HepG2 (cell line): Measurements from ENCODE around the gene GNG12. TPM values are rescaled to one million over a fixed set of nuclear protein-coding genes. Genes with fewer than 3 reads are reported as not detected.

Experiments
- ATAC-seq: fragments of 200-7000 bp; cut with Tn5 transposase; 3 replicates; pipeline ENCODE4 v1.9.1; 2020; ENCODE audit warnings: mild to moderate bottlenecking, moderate library complexity
- BruUV-seq: library from RNA; stranded (reverse); fragments of 400-500 nt; replicated peaks from 2 replicates; lab custom pipeline; 2021; lab: Mats Ljungman, UMichigan
- CTCF ChIA-PET: fragments of 300-600 bp; formaldehyde crosslinking; extraction: SDS; loops from one replicate; lab custom pipeline; 2021; ENCODE audit warnings: low total read pairs, inconsistent platforms, low intra/inter-chr PET ratio; lab: Yijun Ruan, JAX
- POLR2A ChIA-PET: fragments of 350-600 bp; sonication (Branson Sonifier 250); formaldehyde crosslinking; loops from one replicate; lab custom pipeline; 2020; ENCODE audit warnings: antibody characterized with exemption, inconsistent platforms; lab: Yijun Ruan, JAX
- DNase-seq: peaks from one replicate; pipeline ENCODE4 v3.0.0-alpha.2; 2015; ENCODE audit warnings: low spot score
- FAIRE-seq: peaks from 3 replicates; lab custom pipeline; 2011; peaks lifted over from hg19 to GRCh38; lab: Jason Lieb, UNC
- H2AFZ ChIP-seq: one replicate; pipeline ENCODE4 v1.6.1; 2011; ENCODE audit warnings: low read length, inconsistent platforms
- H3K27ac ChIP-seq: fragments of 300-600 bp; 3 replicates; pipeline ENCODE4 v1.8.0; 2011; ENCODE audit warnings: mixed run types, mild to moderate bottlenecking, mixed read lengths, low read length, inconsistent platforms; ENCODE audit not compliant: insufficient read depth; ENCODE audit errors: extremely low read length
- H3K27me3 ChIP-seq, 2 experiments: fragments of 200-600 bp in 1 of 2; 2 replicates in 1 of 2; 3 replicates in 1 of 2; pipeline versions ENCODE4 v1.6.0 to v1.8.0; 2011; ENCODE audit warnings: low read length in 2 of 2, mild to moderate bottlenecking in 2 of 2, moderate library complexity in 2 of 2, inconsistent platforms in 1 of 2; ENCODE audit not compliant: insufficient read depth in 2 of 2, control insufficient read depth in 1 of 2
- H3K36me3 ChIP-seq, 2 experiments: fragments of 200-600 bp in 1 of 2; replicated peaks in 1 of 2; 2 replicates in 1 of 2; 3 replicates in 1 of 2; pipeline versions ENCODE4 v1.5.1 to v1.8.0; 2011; ENCODE audit warnings: low read length in 2 of 2, inconsistent platforms in 1 of 2; ENCODE audit not compliant: insufficient read depth in 2 of 2, control insufficient read depth in 1 of 2
- H3K4me1 ChIP-seq: 2 replicates; pipeline ENCODE4 v1.5.1; 2012; ENCODE audit warnings: low read length, inconsistent platforms; ENCODE audit not compliant: insufficient read depth
- H3K4me2 ChIP-seq: 2 replicates; pipeline ENCODE4 v1.6.0; 2011; ENCODE audit warnings: low read depth, low read length, inconsistent platforms
- H3K4me3 ChIP-seq, 3 experiments: fragments of 200-600 bp in 1 of 3; sonication (generic), shearing (Covaris generic) in 1 of 3; replicated peaks in 1 of 3; 2 replicates each; pipeline ENCODE4 v1.5.1; 2011 to 2016; ENCODE audit warnings: low read length in 3 of 3, inconsistent platforms in 2 of 3, low read depth in 2 of 3, mild to moderate bottlenecking in 2 of 3, control low read depth in 1 of 3, mixed read lengths in 1 of 3; ENCODE audit not compliant: insufficient read depth in 1 of 3
- H3K79me2 ChIP-seq: one replicate; pipeline ENCODE4 v1.6.1; 2011; ENCODE audit warnings: low read length, inconsistent platforms; ENCODE audit not compliant: insufficient read depth
- H3K9ac ChIP-seq: 2 replicates; pipeline ENCODE4 v1.6.0; 2011; ENCODE audit warnings: mild to moderate bottlenecking, low read depth, low read length, inconsistent platforms; ENCODE audit not compliant: insufficient read depth
- H3K9me3 ChIP-seq: 2 replicates; pipeline ENCODE4 v1.5.1; 2012; ENCODE audit warnings: mild to moderate bottlenecking, low read length
- H4K20me1 ChIP-seq: 2 replicates; pipeline ENCODE4 v1.6.0; 2011; ENCODE audit warnings: inconsistent platforms, mild to moderate bottlenecking, low read length, moderate library complexity; ENCODE audit not compliant: insufficient read depth
- CBX1 ChIP-seq: IDR thresholded peaks from one replicate; pipeline ENCODE4 v1.6.1; 2016; ENCODE audit warnings: antibody characterized with exemption, low read depth
- ELF1 ChIP-seq: sonication (generic); formaldehyde crosslinking; IDR thresholded peaks from 2 replicates; pipeline ENCODE4 v1.4.0; 2020; ENCODE audit warnings: missing genetic modification reagents
- GATAD1 ChIP-seq: IDR thresholded peaks from 2 replicates; pipeline ENCODE4 v1.6.1; 2016; ENCODE audit warnings: missing genetic modification reagents, missing compliant biosample characterization
- GFI1 ChIP-seq: sonication (generic); formaldehyde crosslinking; IDR thresholded peaks from 2 replicates; pipeline ENCODE4 v1.5.0; 2020; ENCODE audit warnings: missing genetic modification reagents, mild to moderate bottlenecking, borderline replicate concordance
- HMGXB4 ChIP-seq, 2 experiments: sonication (generic) in 1 of 2; formaldehyde crosslinking in 1 of 2; IDR thresholded peaks; 2 replicates each; pipeline versions ENCODE4 v1.4.0 to v1.6.1; 2018 to 2020; ENCODE audit warnings: missing genetic modification reagents in 2 of 2, borderline replicate concordance in 1 of 2, low read depth in 1 of 2, mild to moderate bottlenecking in 1 of 2, missing biosample characterization in 1 of 2
- ISL2 ChIP-seq: sonication (generic); formaldehyde crosslinking; IDR thresholded peaks from 2 replicates; pipeline ENCODE4 v1.5.0; 2020; ENCODE audit warnings: missing genetic modification reagents
- JUN ChIP-seq: sonication (generic); formaldehyde crosslinking; IDR thresholded peaks from 2 replicates; pipeline ENCODE4 v1.4.0; 2020; ENCODE audit warnings: mild to moderate bottlenecking, missing genetic modification reagents
- JUNB ChIP-seq: sonication (generic); formaldehyde crosslinking; IDR thresholded peaks from 2 replicates; pipeline ENCODE4 v1.8.0; 2022; ENCODE audit warnings: missing genetic modification reagents, mild to moderate bottlenecking, borderline replicate concordance
- PAXIP1 ChIP-seq: sonication (generic); formaldehyde crosslinking; conservative IDR thresholded peaks from 2 replicates; pipeline ENCODE4 v1.4.0; 2020; ENCODE audit warnings: mild to moderate bottlenecking, missing genetic modification reagents, moderate library complexity
- POLR2A ChIP-seq, 2 experiments: IDR thresholded peaks; 2 replicates each; pipeline ENCODE4 v1.6.1; 2011; ENCODE audit warnings: low read depth in 2 of 2, low read length in 2 of 2, mild to moderate bottlenecking in 1 of 2, moderate library complexity in 1 of 2; ENCODE audit not compliant: insufficient read depth in 1 of 2
- RFX1 ChIP-seq: fragments of 450-650 bp; IDR thresholded peaks from 2 replicates; pipeline ENCODE4 v1.6.1; 2017
- SNAPC2 ChIP-seq: sonication (generic); formaldehyde crosslinking; IDR thresholded peaks from 2 replicates; pipeline ENCODE4 v1.8.1; 2022; ENCODE audit warnings: mild to moderate bottlenecking, missing genetic modification reagents
- ZBTB3 ChIP-seq: sonication (generic); formaldehyde crosslinking; IDR thresholded peaks from 2 replicates; pipeline ENCODE4 v1.4.0; 2020; ENCODE audit warnings: low read depth, mild to moderate bottlenecking, moderate library complexity, missing genetic modification reagents, borderline replicate concordance
- ZBTB38 ChIP-seq: sonication (generic); formaldehyde crosslinking; IDR thresholded peaks from 2 replicates; pipeline ENCODE4 v1.5.1; 2020; ENCODE audit warnings: mild to moderate bottlenecking, missing genetic modification reagents
- ZNF317 ChIP-seq: sonication (generic); formaldehyde crosslinking; IDR thresholded peaks from 2 replicates; pipeline ENCODE4 v1.5.0; 2020; ENCODE audit warnings: mild to moderate bottlenecking, missing genetic modification reagents
- ZNF33A ChIP-seq: sonication (generic); formaldehyde crosslinking; IDR thresholded peaks from 2 replicates; pipeline ENCODE4 v1.5.1; 2020; ENCODE audit warnings: missing genetic modification reagents, mild to moderate bottlenecking, moderate library complexity, borderline replicate concordance
- ZNF513 ChIP-seq: sonication (generic); formaldehyde crosslinking; conservative IDR thresholded peaks from 2 replicates; pipeline ENCODE4 v1.5.0; 2020; ENCODE audit warnings: missing genetic modification reagents
- ZNF740 ChIP-seq: sonication (generic); formaldehyde crosslinking; IDR thresholded peaks from 2 replicates; pipeline ENCODE4 v1.4.0; 2020; ENCODE audit warnings: missing genetic modification reagents
- WGBS: methylation state at CpG from one replicate; pipeline ENCODE4 v1.1.6; 2017; ENCODE audit warnings: low lambda C conversion rate; 5-methylcytosine and 5-hydroxymethylcytosine counted together
- in situ Hi-C: cut with HindIII; loops from 2 replicates; pipeline ENCODE4 v1.10.0; 2017; ENCODE audit warnings: low pct_unique_long_range_greater_than_20kb; ENCODE audit not compliant: extremely low pct_ligation_motif_present
- intact Hi-C: fragments of 100-400 bp; cut with micrococcal nuclease; formaldehyde crosslinking; loops from one replicate; pipeline ENCODE4 v1.10.0; 2022; ENCODE audit not compliant: unreplicated experiment
- polyA plus RNA-seq, 8 experiments: library from polyadenylated mRNA; depleted of rRNA in 3 of 8; stranded (reverse) in 7 of 8; unstranded in 1 of 8; fragments of >200 nt; fragmentation: Illumina TruSeq in 4 of 8; extraction: Trizol in 4 of 8; gene quantifications; 2 replicates each; pipeline versions ENCODE4 v1.2.1 to v1.2.3, GENCODE V29; 2011 to 2016; ENCODE audit warnings: low read depth in 4 of 8, missing spikeins in 1 of 8, mixed read lengths in 1 of 8; ENCODE audit not compliant: insufficient read depth in 1 of 8
- total RNA-seq, 5 experiments: library from RNA; depleted of rRNA; stranded (reverse); fragments of >200 nt; fragmentation: Illumina TruSeq; extraction: Trizol; gene quantifications; 2 replicates each; pipeline ENCODE4 v1.2.3, GENCODE V29; 2016; ENCODE audit warnings: low read depth in 1 of 5

GNG12 gene
- total and polyA plus RNA-seq, 2 of the 13 experiments (the other 11 are each of a cell fraction or from before 2014, with no cell fraction given) = 0.11 TPM

- Histone ChIP-seq H2AFZ (no peak overlapping the region), H3K4me2 (no peak overlapping the region), H3K9ac (no peak overlapping the region), H3K79me2 (no peaks in the 10 kb centered on the region), H4K20me1 (no peaks in the 10 kb centered on the region), H3K27ac (no peak overlapping the region), H3K9me3 (no peaks in the 10 kb centered on the region), H3K36me3 (no peaks in the 10 kb centered on the region), H3K4me3 (no peak overlapping the region), H3K27me3 (peaks cover 0 to 3% of the 10 kb centered on the region in 2 experiments; a peak in 1 of 5 replicates), H3K4me1 (no peaks in the 10 kb centered on the region)
- CTCF ChIA-PET = no interaction called here
- POLR2A ChIA-PET = no interaction called here
- FAIRE-seq = no peak
- no peak for TF ChIP-seq ZBTB38 (CRISPR knock-in tag)
- TF ChIP-seq ZNF33A (CRISPR knock-in tag) = no peak
- no peak for TF ChIP-seq HMGXB4 (CRISPR knock-in tag; IDR thresholded peaks at IDR 0.05; ENCODE audit: borderline replicate concordance in 1 of 2, low read depth in 1 of 2)
- no peak for TF ChIP-seq GFI1
- TF ChIP-seq POLR2A (IDR thresholded peaks at IDR 0.05; ENCODE audit: insufficient read depth in 1 of 2, low read depth in 2 of 2, low read length in 2 of 2) = no peak
- TF ChIP-seq ZNF740 (CRISPR knock-in tag) = no peak
- no peak for TF ChIP-seq ZNF317 (CRISPR knock-in tag)
- TF ChIP-seq JUN (CRISPR knock-in tag) = no peak
- TF ChIP-seq SNAPC2 (CRISPR knock-in tag) = no peak
- no peak for TF ChIP-seq ELF1 (CRISPR knock-in tag)
- TF ChIP-seq PAXIP1 (CRISPR knock-in tag) = no peak
- no peak for TF ChIP-seq CBX1
- TF ChIP-seq GATAD1 = no peak
- TF ChIP-seq JUNB (CRISPR knock-in tag) = no peak
- no peak for TF ChIP-seq ZNF513 (CRISPR knock-in tag)
- TF ChIP-seq ISL2 (CRISPR knock-in tag) = no peak
- no peak for TF ChIP-seq ZBTB3
- TF ChIP-seq RFX1 = no peak
- no peak for DNase-seq
- BruUV-seq = no TSS peak
- no peak for ATAC-seq
- intact Hi-C loops (no loop called here), in situ Hi-C loops (no loop called here)
- 0% methylated on average over 1 of the region's 1 CpG for WGBS
Observed at GRCh38 chr1:67791261-67791660, 42.0 kb downstream of the GNG12 start.
